Measurements from ENCODE around the gene LRRK1.

Gene LRRK1

GRCh38 chr15:101114166-101114565 lies 195.0 kb downstream of the LRRK1 start:
- no peak overlapping the region for H3K4me2 ChIP-seq (ENCODE audit: insufficient read depth, low read length)
- DNase-seq = no peak
- no peak overlapping the region for H2AFZ ChIP-seq (ENCODE audit: low read depth, low read length)
- H3K27ac ChIP-seq (ENCODE audit: low read length) = no peak overlapping the region
- H3K4me3 ChIP-seq (ENCODE audit: low read depth in 1 of 2, low read length in 2 of 2) = no peak overlapping the region
- no peaks in the 10 kb centered on the region for H3K79me2 ChIP-seq (ENCODE audit: insufficient read depth, low read length)
- H3K36me3 ChIP-seq (ENCODE audit: insufficient read depth, low read length) = no peaks in the 10 kb centered on the region
- H3K9me3 ChIP-seq (ENCODE audit: insufficient read depth, low read length, severe bottlenecking) = no peaks in the 10 kb centered on the region
- H3K27me3 ChIP-seq (ENCODE audit: insufficient read depth, low read length, poor library complexity) = no peaks in the 10 kb centered on the region
- no peak for TF ChIP-seq EZH2 (IDR thresholded peaks at IDR 0.05; ENCODE audit: borderline replicate concordance, low read depth, low read length, severe bottlenecking)
- TF ChIP-seq, protein P1, sequence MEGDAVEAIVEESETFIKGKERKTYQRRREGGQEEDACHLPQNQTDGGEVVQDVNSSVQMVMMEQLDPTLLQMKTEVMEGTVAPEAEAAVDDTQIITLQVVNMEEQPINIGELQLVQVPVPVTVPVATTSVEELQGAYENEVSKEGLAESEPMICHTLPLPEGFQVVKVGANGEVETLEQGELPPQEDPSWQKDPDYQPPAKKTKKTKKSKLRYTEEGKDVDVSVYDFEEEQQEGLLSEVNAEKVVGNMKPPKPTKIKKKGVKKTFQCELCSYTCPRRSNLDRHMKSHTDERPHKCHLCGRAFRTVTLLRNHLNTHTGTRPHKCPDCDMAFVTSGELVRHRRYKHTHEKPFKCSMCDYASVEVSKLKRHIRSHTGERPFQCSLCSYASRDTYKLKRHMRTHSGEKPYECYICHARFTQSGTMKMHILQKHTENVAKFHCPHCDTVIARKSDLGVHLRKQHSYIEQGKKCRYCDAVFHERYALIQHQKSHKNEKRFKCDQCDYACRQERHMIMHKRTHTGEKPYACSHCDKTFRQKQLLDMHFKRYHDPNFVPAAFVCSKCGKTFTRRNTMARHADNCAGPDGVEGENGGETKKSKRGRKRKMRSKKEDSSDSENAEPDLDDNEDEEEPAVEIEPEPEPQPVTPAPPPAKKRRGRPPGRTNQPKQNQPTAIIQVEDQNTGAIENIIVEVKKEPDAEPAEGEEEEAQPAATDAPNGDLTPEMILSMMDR (IDR thresholded peaks at IDR 0.05; ENCODE audit: borderline replicate concordance, extremely low read depth, low read length, poor library complexity, severe bottlenecking) = no peak
- no peaks in the 10 kb centered on the region for H3K4me1 ChIP-seq (ENCODE audit: insufficient read depth, low read length)
- H3K9ac ChIP-seq (ENCODE audit: low read depth, low read length) = no peak overlapping the region
- ATAC-seq (ENCODE audit: insufficient read depth, low read depth) = no peak
- H4K20me1 ChIP-seq (ENCODE audit: insufficient read depth, low read length) = no peaks in the 10 kb centered on the region

- no peaks in the 10 kb centered on the region for H3K9me3 ChIP-seq (ENCODE audit: insufficient read depth, low read length, severe bottlenecking)
- H4K20me1 ChIP-seq (ENCODE audit: insufficient read depth, low read length) = no peaks in the 10 kb centered on the region
- H3K27me3 ChIP-seq (ENCODE audit: insufficient read depth, low read length, poor library complexity) = no peaks in the 10 kb centered on the region
- no peak overlapping the region for H2AFZ ChIP-seq (ENCODE audit: low read depth, low read length)
- no peaks in the 10 kb centered on the region for H3K4me1 ChIP-seq (ENCODE audit: insufficient read depth, low read length)
- no peak overlapping the region for H3K9ac ChIP-seq (ENCODE audit: low read depth, low read length)
- no peak overlapping the region for H3K4me3 ChIP-seq (ENCODE audit: low read depth in 1 of 2, low read length in 2 of 2)
- H3K27ac ChIP-seq (ENCODE audit: low read length) = no peak overlapping the region
- DNase-seq (no peak), ATAC-seq (ENCODE audit: insufficient read depth, low read depth) (no peak)
- no peak overlapping the region for H3K4me2 ChIP-seq (ENCODE audit: insufficient read depth, low read length)
- no peaks in the 10 kb centered on the region for H3K36me3 ChIP-seq (ENCODE audit: insufficient read depth, low read length)
- no peaks in the 10 kb centered on the region for H3K79me2 ChIP-seq (ENCODE audit: insufficient read depth, low read length)
- TF ChIP-seq, protein P1 (IDR thresholded peaks at IDR 0.05; ENCODE audit: borderline replicate concordance, extremely low read depth, low read length, poor library complexity, severe bottlenecking) = no peak
- no peak for TF ChIP-seq EZH2 (IDR thresholded peaks at IDR 0.05; ENCODE audit: borderline replicate concordance, low read depth, low read length, severe bottlenecking)
These were observed 195.5 kb downstream of the LRRK1 start for GRCh38 chr15:101114610-101115009.

DNA sequence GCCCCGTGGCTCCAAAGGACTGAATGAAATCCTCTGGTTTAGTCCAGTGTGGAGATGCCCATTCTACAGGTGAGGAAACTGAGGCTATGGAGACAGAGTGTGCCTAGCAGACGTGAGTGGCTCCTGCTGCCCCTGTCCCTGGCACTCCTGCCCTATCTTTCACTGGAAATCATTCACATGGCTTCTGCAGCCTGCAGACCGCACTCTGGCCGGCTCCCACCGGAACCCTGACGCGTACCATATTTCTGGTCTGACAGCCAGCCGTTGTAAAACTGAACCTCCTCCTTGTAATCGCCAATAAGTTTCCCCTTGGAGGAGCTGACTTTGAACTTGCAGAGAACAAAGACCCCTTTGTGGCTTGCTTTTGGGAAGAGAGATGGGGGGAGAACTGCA lies 196.2 kb downstream of the LRRK1 start:
- ATAC-seq (ENCODE audit: insufficient read depth, low read depth) = no peak
- Histone ChIP-seq H3K36me3 (ENCODE audit: insufficient read depth, low read length) (no peaks in the 10 kb centered on the region), H3K4me3 (ENCODE audit: low read depth in 1 of 2, low read length in 2 of 2) (no peak overlapping the region), H3K4me2 (ENCODE audit: insufficient read depth, low read length) (no peak overlapping the region), H3K27ac (ENCODE audit: low read length) (no peak overlapping the region), H3K4me1 (ENCODE audit: insufficient read depth, low read length) (no peaks in the 10 kb centered on the region), H3K9me3 (ENCODE audit: insufficient read depth, low read length, severe bottlenecking) (no peaks in the 10 kb centered on the region), H2AFZ (ENCODE audit: low read depth, low read length) (no peak overlapping the region), H3K27me3 (ENCODE audit: insufficient read depth, low read length, poor library complexity) (no peaks in the 10 kb centered on the region), H3K79me2 (ENCODE audit: insufficient read depth, low read length) (no peaks in the 10 kb centered on the region), H3K9ac (ENCODE audit: low read depth, low read length) (no peak overlapping the region), H4K20me1 (ENCODE audit: insufficient read depth, low read length) (no peaks in the 10 kb centered on the region)
- no peak for TF ChIP-seq EZH2 (IDR thresholded peaks at IDR 0.05; ENCODE audit: borderline replicate concordance, low read depth, low read length, severe bottlenecking)
- TF ChIP-seq, protein P1 (IDR thresholded peaks at IDR 0.05; ENCODE audit: borderline replicate concordance, extremely low read depth, low read length, poor library complexity, severe bottlenecking) = no peak
- DNase-seq = no peak
